ENCODE measurements around the gene SLX4.

- TF ChIP-seq POLR2A (IDR thresholded peaks at IDR 0.05; ENCODE audit: low read depth, low read length) (no peak), POLR2AphosphoS5 (IDR thresholded peaks at IDR 0.05; ENCODE audit: low read depth, low read length) (no peak)
Observed at GRCh38 chr16:3642397-3643094, 31.1 kb upstream of the SLX4 start.

All from GM12892 (cell line).